ENCODE measurements around the gene ATP1B1.

GRCh38 chr1:169103002-169103401, 3.5 kb upstream of the ATP1B1 start:
- TF ChIP-seq CTCF (IDR thresholded peaks at IDR 0.05) (no peak), POLR2A (IDR thresholded peaks at IDR 0.05) (no peak)
